ENCODE measurements around the gene APOL2. TPM values are rescaled to one million over a fixed set of nuclear protein-coding genes. Genes with fewer than 3 reads are reported as not detected.

The APOL2 gene
- total and polyA plus RNA-seq, 3 donors from 2014 or later = 16.6 to 34.5 (median 19.5) TPM

DNA sequence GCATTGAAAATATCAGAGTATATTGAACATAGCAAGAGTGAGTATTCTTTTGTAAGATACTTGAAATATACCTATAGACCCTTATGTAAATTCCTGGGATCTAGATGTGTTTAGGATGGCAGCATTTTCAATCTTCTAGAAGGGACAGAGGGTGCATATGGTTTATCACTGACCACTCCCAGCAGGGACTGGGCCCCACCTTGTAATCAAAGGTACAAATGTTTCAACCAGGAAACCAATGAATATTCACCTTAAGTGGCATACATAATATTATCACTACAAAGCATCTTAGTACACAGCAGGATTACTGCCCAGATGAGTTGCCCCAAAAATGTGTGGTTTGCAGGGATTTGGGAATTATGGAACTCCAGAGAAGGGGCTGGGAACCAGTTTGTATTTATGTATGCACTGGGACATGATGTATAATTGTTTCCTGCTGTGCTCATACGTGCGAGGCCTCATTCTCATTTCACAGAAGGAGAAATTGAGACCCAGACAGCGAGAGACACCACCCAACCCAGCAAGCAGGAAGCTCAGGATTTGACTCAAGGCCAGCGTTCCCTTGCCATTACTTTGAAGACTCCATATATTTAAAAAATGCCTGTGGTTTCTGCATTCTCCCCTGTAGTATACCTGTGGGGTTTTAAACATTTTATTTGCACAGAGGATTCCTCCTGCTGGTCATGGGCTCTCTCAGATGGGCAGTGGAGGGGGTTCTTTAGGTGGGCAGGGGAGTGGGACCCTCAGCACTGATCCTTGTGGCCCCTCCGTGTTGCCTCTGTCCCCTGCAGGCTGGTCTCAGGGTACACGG, 42.9 kb downstream of the APOL2 start:
- Histone ChIP-seq H3K4me1 (peaks cover 14% of the 10 kb centered on the region), H3K36me3 (ENCODE audit: low read depth, missing control alignments) (no peaks in the 10 kb centered on the region), H3K27ac (peak overlapping the region; percentile 24 to 56), H3K9me3 (no peaks in the 10 kb centered on the region), H3K4me3 (no peak overlapping the region), H3K27me3 (no peaks in the 10 kb centered on the region)
- 48 to 60% methylated on average over 6 of the region's 6 CpGs for WGBS, 2 donors
- TF ChIP-seq, protein P1, sequence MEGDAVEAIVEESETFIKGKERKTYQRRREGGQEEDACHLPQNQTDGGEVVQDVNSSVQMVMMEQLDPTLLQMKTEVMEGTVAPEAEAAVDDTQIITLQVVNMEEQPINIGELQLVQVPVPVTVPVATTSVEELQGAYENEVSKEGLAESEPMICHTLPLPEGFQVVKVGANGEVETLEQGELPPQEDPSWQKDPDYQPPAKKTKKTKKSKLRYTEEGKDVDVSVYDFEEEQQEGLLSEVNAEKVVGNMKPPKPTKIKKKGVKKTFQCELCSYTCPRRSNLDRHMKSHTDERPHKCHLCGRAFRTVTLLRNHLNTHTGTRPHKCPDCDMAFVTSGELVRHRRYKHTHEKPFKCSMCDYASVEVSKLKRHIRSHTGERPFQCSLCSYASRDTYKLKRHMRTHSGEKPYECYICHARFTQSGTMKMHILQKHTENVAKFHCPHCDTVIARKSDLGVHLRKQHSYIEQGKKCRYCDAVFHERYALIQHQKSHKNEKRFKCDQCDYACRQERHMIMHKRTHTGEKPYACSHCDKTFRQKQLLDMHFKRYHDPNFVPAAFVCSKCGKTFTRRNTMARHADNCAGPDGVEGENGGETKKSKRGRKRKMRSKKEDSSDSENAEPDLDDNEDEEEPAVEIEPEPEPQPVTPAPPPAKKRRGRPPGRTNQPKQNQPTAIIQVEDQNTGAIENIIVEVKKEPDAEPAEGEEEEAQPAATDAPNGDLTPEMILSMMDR (IDR thresholded peaks at IDR 0.05) = no peak
- no peak for TF ChIP-seq POLR2A (IDR thresholded peaks at IDR 0.05)
- intact Hi-C loops (cut with DNase I; ENCODE audit: low total_unique reads) = loop anchor here (10.0 kb wide), 1 partner anchor 88 kb away; no protein-coding TSS in a partner anchor
- no peak for DNase-seq

DNA sequence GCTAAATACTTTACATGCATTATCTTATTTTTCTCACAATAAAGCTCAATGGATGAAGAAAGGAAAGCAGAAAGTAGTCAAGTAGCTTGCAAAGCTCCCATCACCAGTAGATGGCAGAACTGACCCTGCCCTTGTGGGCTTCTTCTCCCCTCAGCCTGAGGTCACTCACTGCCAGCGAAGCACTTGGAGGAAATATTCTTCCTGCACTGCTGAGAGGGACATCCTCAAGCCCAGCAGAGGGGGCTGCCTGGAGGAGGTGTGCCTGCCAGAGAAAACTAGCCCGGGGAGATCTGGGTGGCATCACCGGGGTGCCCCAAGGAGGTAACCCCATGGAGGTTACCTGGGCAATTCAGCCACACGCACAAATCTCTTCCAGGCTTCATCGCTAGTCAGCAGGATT, 44.4 kb downstream of the APOL2 start:
- intact Hi-C loops (cut with DNase I; ENCODE audit: low total_unique reads) = loop anchor here (10.0 kb wide), 1 partner anchor 90 kb away; no protein-coding TSS in a partner anchor
- Histone ChIP-seq H3K27ac (no peak overlapping the region), H3K27me3 (no peaks in the 10 kb centered on the region), H3K9me3 (no peaks in the 10 kb centered on the region), H3K36me3 (ENCODE audit: low read depth, missing control alignments) (no peaks in the 10 kb centered on the region), H3K4me1 (peaks cover 14% of the 10 kb centered on the region), H3K4me3 (no peak overlapping the region)
- WGBS, 2 donors = 58 to 60% methylated on average over 3 to 5 of the region's 5 CpGs
- peak; percentile 76 for DNase-seq
- no peak for TF ChIP-seq POLR2A (IDR thresholded peaks at IDR 0.05)
- TF ChIP-seq, protein P1 (IDR thresholded peaks at IDR 0.05) = peak; percentile 58 to 64 (median 62)

DNA sequence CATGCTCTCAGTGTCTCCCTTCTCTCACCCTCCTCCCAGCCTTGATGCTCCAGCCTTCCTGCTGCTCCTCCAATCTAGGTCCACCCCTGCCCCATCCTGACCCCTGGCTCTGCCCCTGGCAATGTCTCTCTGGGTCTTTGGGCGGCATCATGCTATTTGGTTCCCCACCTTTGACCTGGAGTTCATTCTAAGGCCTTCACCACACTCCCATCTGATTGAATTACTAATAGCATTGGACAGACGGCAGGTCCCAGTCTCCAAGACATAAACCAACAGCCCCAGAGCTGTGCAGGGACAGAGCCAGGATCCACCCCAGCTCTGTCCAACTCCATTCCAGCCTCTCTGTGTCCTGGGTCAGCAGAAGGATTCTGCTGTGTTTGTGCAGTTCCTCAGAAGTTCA, 44.9 kb downstream of the APOL2 start:
- WGBS, 2 donors = 75% methylated on average over 1 to 2 of the region's 2 CpGs
- intact Hi-C loops (cut with DNase I; ENCODE audit: low total_unique reads) = loop anchor here (10.0 kb wide), 1 partner anchor 90 kb away; no protein-coding TSS in a partner anchor
- no peak for TF ChIP-seq POLR2A (IDR thresholded peaks at IDR 0.05)
- TF ChIP-seq, protein P1 (IDR thresholded peaks at IDR 0.05) = no peak

DNA sequence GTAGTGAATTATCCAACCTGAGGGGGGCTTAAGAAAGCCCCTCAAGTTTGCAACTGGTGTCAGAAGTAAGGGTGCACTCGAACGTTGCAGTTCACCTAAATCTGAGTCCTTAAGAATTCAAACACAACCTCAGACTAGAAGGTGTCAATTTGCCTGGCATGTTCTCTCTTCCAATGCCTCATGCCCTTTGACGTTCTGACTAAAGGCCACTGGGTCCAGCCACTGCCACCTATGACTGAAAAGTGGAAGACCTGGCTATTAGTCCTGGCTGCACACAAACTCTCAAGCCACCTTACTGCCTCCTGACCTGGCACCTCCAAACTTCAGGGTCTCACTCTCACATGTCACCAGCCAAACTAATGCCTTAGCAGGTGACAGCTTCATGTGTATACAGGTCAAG, 45.8 kb downstream of the APOL2 start:
- Histone ChIP-seq H3K4me1 (peaks cover 14% of the 10 kb centered on the region), H3K4me3 (no peak overlapping the region), H3K27me3 (no peaks in the 10 kb centered on the region), H3K9me3 (no peaks in the 10 kb centered on the region), H3K27ac (no peak overlapping the region), H3K36me3 (ENCODE audit: low read depth, missing control alignments) (no peaks in the 10 kb centered on the region)
- TF ChIP-seq, protein P1 (IDR thresholded peaks at IDR 0.05) = no peak
- TF ChIP-seq POLR2A (IDR thresholded peaks at IDR 0.05) = no peak
- intact Hi-C loops (cut with DNase I; ENCODE audit: low total_unique reads) = loop anchor here (10.0 kb wide), 1 partner anchor 91 kb away; no protein-coding TSS in a partner anchor
- WGBS, 2 donors = 77 to 80% methylated on average over 2 to 3 of the region's 3 CpGs
- DNase-seq = no peak

More for the DNA sequence above, 44.9 kb downstream of the APOL2 start:
- Histone ChIP-seq H3K9me3 (no peaks in the 10 kb centered on the region), H3K4me3 (no peak overlapping the region), H3K4me1 (peaks cover 14% of the 10 kb centered on the region), H3K36me3 (ENCODE audit: low read depth, missing control alignments) (no peaks in the 10 kb centered on the region), H3K27me3 (no peaks in the 10 kb centered on the region), H3K27ac (no peak overlapping the region)
- no peak for DNase-seq
